GM12892 (cell line): ENCODE measurements around the gene SRPK3.
A peak's percentile ranks its signal among the peaks of the same experiment; 100 is the strongest.

ENCODE experiments used
- POLR2A ChIP-seq: IDR thresholded peaks from 2 replicates; pipeline ENCODE4 v1.6.1; 2011; ENCODE audit warnings: low read depth, low read length, control low read depth
- POLR2AphosphoS5 ChIP-seq: IDR thresholded peaks from 2 replicates; pipeline ENCODE4 v1.6.1; 2011; ENCODE audit warnings: low read depth, low read length, control low read depth
- TAF1 ChIP-seq: IDR thresholded peaks from 2 replicates; pipeline ENCODE4 v1.6.1; 2011; ENCODE audit warnings: low read depth, mild to moderate bottlenecking, control low read depth, low read length, borderline replicate concordance

DNA sequence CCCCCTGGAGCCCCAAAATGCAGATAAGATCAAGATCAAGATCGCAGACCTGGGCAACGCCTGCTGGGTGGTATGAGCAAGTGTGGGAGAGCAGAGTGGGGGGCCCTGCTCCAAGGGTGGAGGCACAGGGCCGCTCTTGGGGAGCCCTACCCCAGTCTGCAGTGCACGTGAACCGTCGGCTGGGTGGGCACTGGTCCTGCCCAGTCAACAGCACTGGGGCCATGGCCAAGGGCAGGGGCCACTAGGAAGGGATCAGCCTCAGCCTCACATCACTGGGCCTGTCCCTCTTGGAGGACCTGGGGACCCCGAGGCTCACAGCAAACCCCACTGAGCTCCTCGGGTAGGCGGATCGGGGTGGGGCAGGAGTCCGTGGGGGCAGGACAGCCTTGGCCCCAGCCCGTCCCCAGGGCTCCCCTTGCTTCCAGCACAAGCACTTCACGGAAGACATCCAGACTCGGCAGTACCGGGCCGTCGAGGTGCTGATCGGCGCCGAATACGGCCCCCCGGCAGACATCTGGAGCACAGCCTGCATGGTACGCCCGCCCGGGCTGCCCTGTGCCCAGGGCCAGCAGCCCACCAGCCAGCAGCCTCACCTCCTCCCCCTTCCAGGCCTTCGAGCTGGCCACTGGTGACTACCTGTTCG is 3.6 kb downstream of the SRPK3 start:
- TF ChIP-seq POLR2A (no peak), POLR2AphosphoS5 (peak; percentile 56; the same call in 1 of the 2 replicates), TAF1 (no peak)
